H1 (cell line): ENCODE results near the gene LRRC4C. TPM values are rescaled to one million over a fixed set of nuclear protein-coding genes. Genes with fewer than 3 reads are reported as not detected.

Experiments
- CTCF ChIA-PET: fragments of 300-600 bp; sonication (Branson Sonifier 250); formaldehyde crosslinking; loops from one replicate; lab custom pipeline; 2021; ENCODE audit not compliant: partially characterized antibody; lab: Charles Lee
- POLR2A ChIA-PET: fragments of 300-600 bp; sonication (Branson Sonifier 250); formaldehyde crosslinking; loops from one replicate; lab custom pipeline; 2021; ENCODE audit warnings: inconsistent platforms; ENCODE audit not compliant: partially characterized antibody; lab: Charles Lee
- DNase-seq, 2 experiments: peaks; one replicate each; pipeline versions ENCODE4 v3.0.0 to v3.0.0-alpha.2; 2010 to 2022; ENCODE audit warnings: low spot score in 2 of 2, low read depth in 1 of 2, mixed read lengths in 1 of 2
- FAIRE-seq: peaks from 2 replicates; lab custom pipeline; 2011; peaks lifted over from hg19 to GRCh38; lab: Jason Lieb, UNC
- H2AFZ ChIP-seq: 2 replicates; pipeline ENCODE4 v1.8.1; 2012; ENCODE audit warnings: low read length, inconsistent platforms
- H2AK5ac ChIP-seq: 2 replicates; pipeline ENCODE4 v1.6.1; 2013; ENCODE audit warnings: low read depth, low read length
- H2BK120ac ChIP-seq: replicated peaks from 2 replicates; pipeline ENCODE3; 2013; ENCODE audit warnings: low read depth, low read length, inconsistent platforms
- H2BK12ac ChIP-seq: 2 replicates; pipeline ENCODE4 v1.6.1; 2013; ENCODE audit warnings: low read depth, low read length
- H2BK15ac ChIP-seq: 2 replicates; pipeline ENCODE4 v1.6.1; 2013; ENCODE audit warnings: low read length
- H2BK20ac ChIP-seq: 2 replicates; pipeline ENCODE4 v1.6.1; 2013; ENCODE audit warnings: low read length
- H2BK5ac ChIP-seq: 2 replicates; pipeline ENCODE4 v1.6.1; 2013; ENCODE audit warnings: low read depth, low read length
- H3K14ac ChIP-seq: 2 replicates; pipeline ENCODE4 v1.6.1; 2013; ENCODE audit warnings: inconsistent platforms; ENCODE audit not compliant: insufficient read length
- H3K18ac ChIP-seq: 2 replicates; pipeline ENCODE4 v1.6.1; 2013; ENCODE audit warnings: low read length; ENCODE audit errors: extremely low read depth
- H3K23ac ChIP-seq: 2 replicates; pipeline ENCODE4 v1.6.1; 2013; ENCODE audit warnings: inconsistent platforms; ENCODE audit not compliant: insufficient read length
- H3K23me2 ChIP-seq: 2 replicates; pipeline ENCODE4 v1.6.1; 2013; ENCODE audit warnings: low read depth, low read length
- H3K27ac ChIP-seq: 2 replicates; pipeline ENCODE4 v1.6.1; 2011; ENCODE audit warnings: low read depth, low read length, inconsistent platforms
- H3K27me3 ChIP-seq, 4 experiments: replicated peaks in 1 of 4; 1 replicate in 1 of 4; 2 replicates in 3 of 4; pipeline versions ENCODE4 v1.6.1 to v1.8.1; 2011 to 2013; ENCODE audit warnings: low read length in 3 of 4, mild to moderate bottlenecking in 3 of 4, inconsistent platforms in 2 of 4, mixed read lengths in 2 of 4, moderate library complexity in 1 of 4; ENCODE audit not compliant: control insufficient read depth in 3 of 4, insufficient read depth in 3 of 4; ENCODE audit errors: extremely low read depth in 1 of 4
- H3K36me3 ChIP-seq, 4 experiments: 2 replicates each; pipeline versions ENCODE4 v1.6.1 to v1.8.1; 2011 to 2013; ENCODE audit warnings: mild to moderate bottlenecking in 4 of 4, low read length in 3 of 4, moderate library complexity in 2 of 4, control low read depth in 1 of 4, inconsistent platforms in 1 of 4; ENCODE audit not compliant: insufficient read depth in 4 of 4, control insufficient read depth in 2 of 4
- H3K4ac ChIP-seq: replicated peaks from 2 replicates; pipeline ENCODE3; 2013; ENCODE audit warnings: low read length, low read depth, mixed read lengths, inconsistent platforms; ENCODE audit not compliant: insufficient read length
- H3K4me1 ChIP-seq, 4 experiments: replicated peaks in 1 of 4; 1 replicate in 1 of 4; 2 replicates in 3 of 4; pipeline versions ENCODE4 v1.6.1 to v1.8.1; 2011 to 2013; ENCODE audit warnings: low read length in 3 of 4, inconsistent platforms in 2 of 4, mixed read lengths in 1 of 4; ENCODE audit not compliant: insufficient read depth in 4 of 4, control insufficient read depth in 3 of 4
- H3K4me2 ChIP-seq, 2 experiments: 2 replicates each; pipeline versions ENCODE4 v1.6.1 to v1.8.1; 2011 to 2013; ENCODE audit warnings: low read depth in 2 of 2, low read length in 2 of 2, control low read depth in 1 of 2, inconsistent platforms in 1 of 2, mild to moderate bottlenecking in 1 of 2; ENCODE audit not compliant: insufficient read depth in 1 of 2
- H3K4me3 ChIP-seq, 4 experiments: fragments of 200-600, 300-600 bp in 1 of 4; sonication (generic), shearing (Covaris generic), sonication (Bioruptor Twin) in 1 of 4; 2 replicates each; pipeline versions ENCODE4 v1.5.1 to v1.8.1; 2011 to 2016; ENCODE audit warnings: low read length in 4 of 4, low read depth in 3 of 4, control low read depth in 2 of 4, inconsistent platforms in 2 of 4, mild to moderate bottlenecking in 2 of 4, mixed read lengths in 1 of 4, moderate library complexity in 1 of 4; ENCODE audit not compliant: insufficient read depth in 2 of 4; ENCODE audit errors: extremely low read depth in 1 of 4
- H3K56ac ChIP-seq: replicated peaks from 2 replicates; pipeline ENCODE3; 2013; ENCODE audit warnings: low read depth, mild to moderate bottlenecking, mixed read lengths, low read length, inconsistent platforms; ENCODE audit not compliant: insufficient read length
- H3K79me1 ChIP-seq: 2 replicates; pipeline ENCODE4 v1.6.1; 2013; ENCODE audit warnings: low read depth, low read length, control low read depth
- H3K79me2 ChIP-seq, 2 experiments: 2 replicates each; pipeline versions ENCODE4 v1.6.1 to v1.8.1; 2012 to 2013; ENCODE audit warnings: low read length in 2 of 2, mild to moderate bottlenecking in 2 of 2, inconsistent platforms in 1 of 2; ENCODE audit not compliant: insufficient read depth in 2 of 2, control insufficient read depth in 1 of 2
- H3K9ac ChIP-seq, 4 experiments: replicated peaks in 1 of 4; 1 replicate in 1 of 4; 2 replicates in 3 of 4; pipeline versions ENCODE4 v1.6.1 to v1.8.1; 2011 to 2013; ENCODE audit warnings: low read depth in 3 of 4, low read length in 3 of 4, control low read depth in 2 of 4, mild to moderate bottlenecking in 2 of 4, moderate library complexity in 2 of 4, inconsistent platforms in 1 of 4; ENCODE audit errors: extremely low read depth in 1 of 4
- H3K9me3 ChIP-seq, 2 experiments: 2 replicates each; pipeline versions ENCODE4 v1.6.1 to v1.8.1; 2012 to 2013; ENCODE audit warnings: mild to moderate bottlenecking in 2 of 2, moderate library complexity in 2 of 2, control low read depth in 1 of 2, inconsistent platforms in 1 of 2, low read depth in 1 of 2, low read length in 1 of 2, mixed read lengths in 1 of 2; ENCODE audit not compliant: insufficient read depth in 2 of 2
- H4K20me1 ChIP-seq, 2 experiments: replicated peaks in 1 of 2; 2 replicates each; pipeline versions ENCODE3 to v1.8.1; 2011 to 2013; ENCODE audit warnings: inconsistent platforms in 2 of 2, low read length in 2 of 2, mild to moderate bottlenecking in 1 of 2; ENCODE audit not compliant: insufficient read depth in 2 of 2, control insufficient read depth in 1 of 2
- H4K5ac ChIP-seq: 2 replicates; pipeline ENCODE4 v1.6.1; 2013; ENCODE audit warnings: low read length, low read depth, mixed read lengths, inconsistent platforms; ENCODE audit not compliant: insufficient read length
- H4K8ac ChIP-seq: 2 replicates; pipeline ENCODE4 v1.8.0; 2013; ENCODE audit warnings: mild to moderate bottlenecking, moderate library complexity, low read length, inconsistent platforms; ENCODE audit not compliant: insufficient read depth; ENCODE audit errors: extremely low read depth
- H4K91ac ChIP-seq: replicated peaks from 2 replicates; pipeline ENCODE3; 2013; ENCODE audit warnings: low read length, mixed read lengths, inconsistent platforms; ENCODE audit not compliant: insufficient read length
- ASH2L ChIP-seq: fragments of 200-600, 300-600 bp; sonication (generic); IDR thresholded peaks from one replicate; pipeline ENCODE4 v1.7.1; 2017; ENCODE audit warnings: low read length
- BACH1 ChIP-seq: IDR thresholded peaks from 2 replicates; pipeline ENCODE4 v1.6.1; 2012; ENCODE audit warnings: low read length, improper control_type of control experiment
- E2F6 ChIP-seq: IDR thresholded peaks from 2 replicates; pipeline ENCODE4 v1.6.1; 2012; ENCODE audit warnings: inconsistent platforms
- EZH2 ChIP-seq: fragments of 200-600 bp; sonication (generic); IDR thresholded peaks from 2 replicates; pipeline ENCODE4 v1.7.1; 2012; ENCODE audit warnings: low read depth, mild to moderate bottlenecking, moderate library complexity, low read length, inconsistent platforms; ENCODE audit not compliant: severe bottlenecking
- HDAC2 ChIP-seq, 2 experiments: fragments of 300-600 bp in 1 of 2; sonication (generic) in 1 of 2; IDR thresholded peaks; 2 replicates each; pipeline ENCODE4 v1.6.1; 2011 to 2012; ENCODE audit warnings: low read depth in 2 of 2, low read length in 2 of 2, mild to moderate bottlenecking in 2 of 2, moderate library complexity in 2 of 2, borderline replicate concordance in 1 of 2, inconsistent platforms in 1 of 2
- KDM1A ChIP-seq: fragments of 200-600, 300-600 bp; sonication (generic); IDR thresholded peaks from 2 replicates; pipeline ENCODE4 v1.7.1; 2016; ENCODE audit warnings: mild to moderate bottlenecking, low read length, borderline replicate concordance
- MAFK ChIP-seq: IDR thresholded peaks from 2 replicates; pipeline ENCODE4 v1.6.1; 2012; ENCODE audit warnings: low read depth, mild to moderate bottlenecking, improper control_type of control experiment, low read length
- MAX ChIP-seq: IDR thresholded peaks from 2 replicates; pipeline ENCODE4 v1.6.1; 2012; ENCODE audit warnings: inconsistent platforms
- POLR2AphosphoS5 ChIP-seq: IDR thresholded peaks from 2 replicates; pipeline ENCODE4 v1.6.1; 2011; ENCODE audit warnings: low read depth, low read length
- RAD21 ChIP-seq, 2 experiments: IDR thresholded peaks in 1 of 2; conservative IDR thresholded peaks in 1 of 2; 2 replicates each; pipeline ENCODE4 v1.6.1; 2011; ENCODE audit warnings: low read depth in 2 of 2, low read length in 2 of 2, improper control_type of control experiment in 1 of 2, inconsistent platforms in 1 of 2, mild to moderate bottlenecking in 1 of 2, moderate library complexity in 1 of 2
- SRF ChIP-seq: IDR thresholded peaks from 2 replicates; pipeline ENCODE4 v1.6.1; 2011; ENCODE audit warnings: mild to moderate bottlenecking, low read depth, low read length, moderate library complexity
- SUZ12 ChIP-seq: fragments of 200-600 bp; sonication (generic); IDR thresholded peaks from 2 replicates; pipeline ENCODE4 v1.6.1; 2012; ENCODE audit warnings: mild to moderate bottlenecking, inconsistent platforms, low read length, moderate library complexity, mixed read lengths
- TBP ChIP-seq: IDR thresholded peaks from 2 replicates; pipeline ENCODE4 v1.6.1; 2011; ENCODE audit warnings: low read depth, low read length, improper control_type of control experiment
- TCF12 ChIP-seq: IDR thresholded peaks from 2 replicates; pipeline ENCODE4 v1.6.1; 2011; ENCODE audit warnings: low read depth, mild to moderate bottlenecking, low read length
- WGBS, 2 experiments: shearing (Covaris generic) in 1 of 2; methylation state at CpG; one replicate each; pipeline versions ENCODE4 v1.1.6 to v1.1.7; 2013 to 2015; ENCODE audit warnings: low lambda C conversion rate in 2 of 2, mixed read lengths in 2 of 2, inconsistent platforms in 1 of 2, low coverage in 1 of 2, missing lambda C conversion rate in 1 of 2; ENCODE audit not compliant: insufficient replicate concordance in 2 of 2, insufficient coverage in 1 of 2, insufficient read length in 1 of 2; ENCODE audit errors: extremely low coverage in 1 of 2, missing lambda C conversion rate in 1 of 2; 5-methylcytosine and 5-hydroxymethylcytosine counted together
- polyA plus RNA-seq, 7 experiments: library from polyadenylated mRNA; depleted of rRNA in 3 of 7; stranded (reverse) in 5 of 7; unstranded in 2 of 7; fragments of >200 nt in 5 of 7; fragments of 200-250 nt in 2 of 7; gene quantifications; 1 replicate in 5 of 7; 2 replicates in 1 of 7; 4 replicates in 1 of 7; pipeline versions ENCODE4 v1.2.1 to v1.2.3, GENCODE V29; 2011 to 2013; ENCODE audit warnings: missing spikeins in 2 of 7, mixed read lengths in 2 of 7
- total RNA-seq: library from RNA; stranded (reverse); fragmentation: NEBNext Ultra II Directional; extraction: Animal tissue kit (Norgen Biotek cat#: 25700); gene quantifications from 2 replicates; pipeline ENCODE4 v1.2.1, GENCODE V29; 2021

The LRRC4C gene
- total and polyA plus RNA-seq, 2 of the 8 experiments (the other 6 are each of a cell fraction or from before 2014, with no cell fraction given) = 0.23 to 2.2 TPM

GRCh38 chr11:41274831-41275230 lies 184.6 kb downstream of the LRRC4C start:
- Histone ChIP-seq H3K27me3 (no peaks in the 10 kb centered on the region), H3K56ac (no peak overlapping the region), H2AFZ (no peak overlapping the region), H3K14ac (no peak overlapping the region), H2AK5ac (no peak overlapping the region), H2BK120ac (no peak overlapping the region), H2BK12ac (no peak overlapping the region), H4K20me1 (no peaks in the 10 kb centered on the region), H3K4me2 (no peak overlapping the region), H3K4ac (no peak overlapping the region), H2BK20ac (no peak overlapping the region), H2BK15ac (no peak overlapping the region), H3K18ac (no peak overlapping the region), H2BK5ac (no peak overlapping the region), H4K5ac (no peak overlapping the region), H3K79me2 (no peaks in the 10 kb centered on the region), H3K4me1 (no peaks in the 10 kb centered on the region), H4K91ac (no peak overlapping the region), H3K4me3 (no peak overlapping the region), H3K23me2 (peaks cover 1% of the 10 kb centered on the region; the same call in 1 of the 2 replicates), H3K9me3 (no peaks in the 10 kb centered on the region), H3K27ac (no peak overlapping the region), H3K23ac (no peak overlapping the region), H3K9ac (no peak overlapping the region), H4K8ac (no peak overlapping the region), H3K36me3 (no peaks in the 10 kb centered on the region), H3K79me1 (no peaks in the 10 kb centered on the region)
- FAIRE-seq = no peak
- 90% methylated on average over 8 of the region's 8 CpGs; no CpG with 5 or more reads in 1 of the 2 experiments for WGBS, 2 experiments
- POLR2A ChIA-PET = no interaction called here
- DNase-seq = no peak
- CTCF ChIA-PET = interaction anchor here (1.2 kb wide), 1 partner anchor 980 kb away, joined by 3 read pairs; no protein-coding TSS in a partner anchor
- TF ChIP-seq MAFK = no peak
- no peak for TF ChIP-seq SRF
- TF ChIP-seq RAD21 (IDR thresholded peaks at IDR 0.05 in 1 of 2, conservative IDR thresholded peaks at IDR 0.05 in 1 of 2; ENCODE audit: low read depth in 2 of 2, low read length in 2 of 2) = no peak
- TF ChIP-seq SUZ12 = no peak
- no peak for TF ChIP-seq TBP
- TF ChIP-seq TCF12 = no peak
- no peak for TF ChIP-seq E2F6
- no peak for TF ChIP-seq HDAC2 (IDR thresholded peaks at IDR 0.05; ENCODE audit: borderline replicate concordance in 1 of 2, low read depth in 2 of 2, low read length in 2 of 2)
- no peak for TF ChIP-seq EZH2
- no peak for TF ChIP-seq MAX
- no peak for TF ChIP-seq POLR2AphosphoS5
- no peak for TF ChIP-seq BACH1
- no peak for TF ChIP-seq KDM1A
- TF ChIP-seq ASH2L = no peak
